ENCODE data around the gene LACRT. TPM values are rescaled to one million over a fixed set of nuclear protein-coding genes. Genes with fewer than 3 reads are reported as not detected.

LACRT gene
- total and polyA plus RNA-seq, 12 donors, result not detected

DNA sequence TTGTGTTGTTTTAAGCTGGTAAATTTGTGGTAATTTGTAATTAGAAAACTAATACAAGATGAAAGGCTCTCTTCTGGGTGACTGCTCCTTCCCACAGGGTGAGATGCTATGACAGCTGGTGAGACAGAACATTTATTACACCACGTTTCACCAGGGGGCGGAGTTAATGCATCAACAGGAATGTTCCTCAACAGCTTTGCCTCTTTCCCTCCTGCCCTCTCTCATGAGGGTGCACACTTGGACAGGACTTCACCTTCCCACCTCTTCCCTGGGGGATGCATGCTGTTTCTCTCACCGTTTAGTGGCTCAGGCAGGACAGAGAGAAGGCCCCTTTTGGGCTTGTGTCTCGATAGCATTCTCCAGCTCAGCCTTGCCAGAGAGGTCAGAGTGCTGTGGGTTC lies 32.9 kb downstream of the LACRT start:
- WGBS, 2 donors, result 60 to 62% methylated on average over 4 of the region's 4 CpGs
- Histone ChIP-seq H3K36me3 (no peaks in the 10 kb centered on the region), H3K27me3 (peaks cover 0 to 14% (median 0%) of the 10 kb centered on the region in 7 donors), H3K9me3 (no peaks in the 10 kb centered on the region), H3K4me3 (no peak overlapping the region), H3K27ac (no peak overlapping the region), H3K4me1 (no peaks in the 10 kb centered on the region)
- TF ChIP-seq, protein P1, sequence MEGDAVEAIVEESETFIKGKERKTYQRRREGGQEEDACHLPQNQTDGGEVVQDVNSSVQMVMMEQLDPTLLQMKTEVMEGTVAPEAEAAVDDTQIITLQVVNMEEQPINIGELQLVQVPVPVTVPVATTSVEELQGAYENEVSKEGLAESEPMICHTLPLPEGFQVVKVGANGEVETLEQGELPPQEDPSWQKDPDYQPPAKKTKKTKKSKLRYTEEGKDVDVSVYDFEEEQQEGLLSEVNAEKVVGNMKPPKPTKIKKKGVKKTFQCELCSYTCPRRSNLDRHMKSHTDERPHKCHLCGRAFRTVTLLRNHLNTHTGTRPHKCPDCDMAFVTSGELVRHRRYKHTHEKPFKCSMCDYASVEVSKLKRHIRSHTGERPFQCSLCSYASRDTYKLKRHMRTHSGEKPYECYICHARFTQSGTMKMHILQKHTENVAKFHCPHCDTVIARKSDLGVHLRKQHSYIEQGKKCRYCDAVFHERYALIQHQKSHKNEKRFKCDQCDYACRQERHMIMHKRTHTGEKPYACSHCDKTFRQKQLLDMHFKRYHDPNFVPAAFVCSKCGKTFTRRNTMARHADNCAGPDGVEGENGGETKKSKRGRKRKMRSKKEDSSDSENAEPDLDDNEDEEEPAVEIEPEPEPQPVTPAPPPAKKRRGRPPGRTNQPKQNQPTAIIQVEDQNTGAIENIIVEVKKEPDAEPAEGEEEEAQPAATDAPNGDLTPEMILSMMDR (IDR thresholded peaks at IDR 0.05), result no peak
- intact Hi-C loops (cut with DNase I), result loop anchor here in 3 of 10 donors (2.0 to 10.0 kb wide), 3 partner anchors 23 to 355 kb away; no protein-coding TSS in a partner anchor
- no peak for ATAC-seq
- no peak for DNase-seq

DNA sequence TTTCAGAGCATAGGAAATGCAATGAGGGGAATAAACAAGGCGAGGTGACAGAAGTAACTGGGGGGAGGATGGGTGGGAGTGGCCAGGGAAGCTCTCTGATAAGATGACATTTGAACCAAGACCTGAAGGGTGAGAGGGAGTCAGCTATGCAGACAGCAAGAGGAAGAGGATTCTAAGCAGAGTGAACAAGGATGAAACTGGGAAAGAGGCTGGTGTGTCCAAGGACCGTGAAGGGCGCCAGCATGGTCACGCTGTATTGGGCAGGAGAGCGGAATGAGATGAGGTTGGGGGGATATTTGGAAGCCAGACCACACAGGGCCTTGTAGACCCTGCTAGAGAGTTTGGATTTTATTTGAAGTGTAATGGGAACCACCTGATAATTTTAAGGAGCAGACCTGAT lies 35.7 kb downstream of the LACRT start:
- intact Hi-C loops (cut with DNase I), result loop anchor here in 5 of 10 donors (5.0 to 10.0 kb wide), 2 partner anchors 356 to 358 kb away; no protein-coding TSS in a partner anchor
- no peak overlapping the region for H3K4me3 ChIP-seq
- DNase-seq (no peak), ATAC-seq (no peak)
- WGBS, 2 donors, result 84 to 85% methylated on average over 5 of the region's 5 CpGs
- no peaks in the 10 kb centered on the region for H3K36me3 ChIP-seq
- TF ChIP-seq, protein P1 (IDR thresholded peaks at IDR 0.05), result no peak
- H3K27ac ChIP-seq, result no peak overlapping the region
- peaks cover 0 to 15% (median 0%) of the 10 kb centered on the region in 7 donors for H3K27me3 ChIP-seq
- H3K4me1 ChIP-seq, result no peaks in the 10 kb centered on the region
- H3K9me3 ChIP-seq, result no peaks in the 10 kb centered on the region

DNA sequence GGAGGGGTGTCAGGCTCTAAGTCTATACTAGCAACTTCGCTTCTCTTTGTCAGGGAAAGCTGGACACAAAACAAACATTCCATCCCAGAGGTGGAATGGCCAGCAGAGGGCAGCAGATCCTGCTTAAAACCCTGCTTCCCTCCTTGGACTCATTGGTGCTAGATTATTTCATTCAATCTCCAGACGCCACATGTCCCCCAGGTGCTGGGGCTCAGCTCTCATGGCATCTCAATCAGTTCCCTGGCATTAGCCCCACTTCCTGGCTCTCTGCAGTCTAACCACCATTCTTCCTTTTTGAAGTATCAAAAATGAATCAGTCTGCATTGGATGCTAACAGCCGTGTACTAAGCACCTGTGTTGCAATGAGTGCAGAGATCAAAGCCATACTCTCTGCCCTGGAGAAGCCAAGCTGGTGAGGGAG lies 38.2 kb downstream of the LACRT start:
- peak; percentile 51 to 61 for DNase-seq
- TF ChIP-seq, protein P1 (IDR thresholded peaks at IDR 0.05), result peak; percentile 59 to 89 (median 82)
- H3K4me3 ChIP-seq, result no peak overlapping the region
- H3K9me3 ChIP-seq, result no peaks in the 10 kb centered on the region
- H3K4me1 ChIP-seq, result peaks cover 0 to 4% (median 0%) of the 10 kb centered on the region in 9 donors
- no peak overlapping the region for H3K27ac ChIP-seq
- ATAC-seq, result peak in 6 of 8 donors; percentile 57 to 70 (median 66)
- intact Hi-C loops (cut with DNase I), result loop anchor here in 5 of 10 donors (5.0 to 10.0 kb wide), 2 partner anchors 358 to 361 kb away; no protein-coding TSS in a partner anchor
- H3K36me3 ChIP-seq, result no peaks in the 10 kb centered on the region
- 30 to 37% methylated on average over 3 of the region's 3 CpGs for WGBS, 2 donors
- H3K27me3 ChIP-seq, result peaks cover 0 to 19% (median 6%) of the 10 kb centered on the region in 7 donors

DNA sequence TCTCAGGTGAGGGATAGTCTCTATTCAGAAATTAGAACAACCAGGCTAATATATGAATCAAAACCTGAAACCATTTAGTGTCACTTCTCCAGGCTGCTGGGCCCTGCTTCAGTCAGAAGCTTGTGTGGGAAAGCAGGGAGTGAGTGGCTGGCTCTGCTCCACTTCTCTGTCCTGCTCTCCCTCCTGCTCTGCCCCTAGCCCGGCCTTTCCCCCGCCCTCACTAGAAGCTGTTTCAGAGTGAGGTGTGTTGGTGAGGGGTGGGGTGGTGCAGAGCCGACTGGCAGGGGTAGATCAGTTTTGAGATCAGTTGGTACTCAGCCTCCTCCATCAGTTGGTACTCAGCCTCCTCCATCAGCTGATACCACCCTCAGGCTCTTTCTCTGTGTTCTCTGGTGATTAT lies 39.2 kb downstream of the LACRT start:
- no peak for DNase-seq
- intact Hi-C loops (cut with DNase I), result loop anchor here in 5 of 10 donors (5.0 to 10.0 kb wide), 2 partner anchors 359 to 362 kb away; no protein-coding TSS in a partner anchor
- TF ChIP-seq, protein P1 (IDR thresholded peaks at IDR 0.05), result no peak
- WGBS, 2 donors, result 63 to 65% methylated on average over 3 of the region's 3 CpGs
- Histone ChIP-seq H3K4me1 (peaks cover 0 to 14% (median 2%) of the 10 kb centered on the region in 9 donors), H3K9me3 (no peaks in the 10 kb centered on the region), H3K36me3 (no peaks in the 10 kb centered on the region), H3K27me3 (peaks cover 0 to 27% (median 7%) of the 10 kb centered on the region in 7 donors), H3K27ac (no peak overlapping the region), H3K4me3 (no peak overlapping the region)
- no peak for ATAC-seq

Measured in heart right ventricle (tissue), 16 donors.